Smooth muscle cell (in vitro differentiated cells): ENCODE results near the gene SELENOI. TPM values are rescaled to one million over a fixed set of nuclear protein-coding genes. Genes with fewer than 3 reads are reported as not detected.

Experiments used
- DNase-seq: peaks from one replicate; lab custom pipeline; 2025; ENCODE audit not compliant: unreplicated experiment; lab: John Stamatoyannopoulos, UW
- H2AFZ ChIP-seq: fragments of 200-600 bp; sonication (generic); 2 replicates; pipeline ENCODE4 v1.6.0; 2016; ENCODE audit warnings: antibody characterized with exemption, low read depth, mild to moderate bottlenecking
- H3F3A ChIP-seq: fragments of 200-600 bp; sonication (generic); 2 replicates; pipeline ENCODE4 v1.6.0; 2017; ENCODE audit warnings: antibody characterized with exemption, low read depth
- H3K27ac ChIP-seq: fragments of 200-600 bp; sonication (generic); 2 replicates; pipeline ENCODE4 v1.5.1; 2016; ENCODE audit warnings: low read depth, mild to moderate bottlenecking
- H3K27me3 ChIP-seq: fragments of 200-600 bp; sonication (generic); 2 replicates; pipeline ENCODE4 v1.6.1; 2016; ENCODE audit warnings: low read depth, mild to moderate bottlenecking
- H3K36me3 ChIP-seq: fragments of 200-600 bp; sonication (generic); 2 replicates; pipeline ENCODE4 v1.5.1; 2016; ENCODE audit warnings: low read depth
- H3K4me1 ChIP-seq: fragments of 200-600 bp; sonication (generic); 2 replicates; pipeline ENCODE4 v1.5.1; 2016; ENCODE audit warnings: low read depth
- H3K4me2 ChIP-seq: fragments of 200-600 bp; sonication (generic); 2 replicates; pipeline ENCODE4 v1.6.0; 2016; ENCODE audit warnings: mild to moderate bottlenecking
- H3K4me3 ChIP-seq: fragments of 200-600 bp; sonication (generic); 2 replicates; pipeline ENCODE4 v1.5.1; 2016; ENCODE audit warnings: mild to moderate bottlenecking
- H3K79me2 ChIP-seq: fragments of 200-600 bp; sonication (generic); 2 replicates; pipeline ENCODE4 v1.6.0; 2016; ENCODE audit warnings: low read depth, mild to moderate bottlenecking
- H3K9ac ChIP-seq: fragments of 200-600 bp; sonication (generic); 2 replicates; pipeline ENCODE4 v1.6.0; 2016; ENCODE audit warnings: low read depth
- H3K9me3 ChIP-seq: fragments of 200-600 bp; sonication (generic); replicated peaks from 2 replicates; pipeline ENCODE4 v1.5.1; 2016; ENCODE audit warnings: low read depth
- H4K20me1 ChIP-seq: fragments of 200-600 bp; sonication (generic); 2 replicates; pipeline ENCODE4 v1.6.0; 2016; ENCODE audit warnings: low read depth
- WGBS: methylation state at CpG from one replicate; pipeline ENCODE4 v1.1.7; 2016; ENCODE audit warnings: low lambda C conversion rate; 5-methylcytosine and 5-hydroxymethylcytosine counted together
- polyA plus RNA-seq: library from polyadenylated mRNA; unstranded; fragments of >200 nt; fragmentation: Nextera tagmentation; extraction: Ambion mirVana; gene quantifications from 2 replicates; pipeline ENCODE4 v1.2.1, GENCODE V29; 2016
- total RNA-seq: library from RNA; depleted of rRNA; stranded (reverse); fragments of >200 nt; gene quantifications from 2 replicates; pipeline ENCODE4 v1.2.3, GENCODE V29; 2014
- TF ChIP-seq, protein P1 (sequence below): fragments of 200-600 bp; sonication (generic); IDR thresholded peaks from 2 replicates; pipeline ENCODE4 v1.5.1; 2017; ENCODE audit warnings: borderline replicate concordance, mild to moderate bottlenecking, antibody characterized with exemption; ENCODE audit not compliant: insufficient read depth, poor library complexity, severe bottlenecking

The SELENOI gene
- total and polyA plus RNA-seq, 2 experiments from 2014 or later, result 3.3 to 26.3 TPM

DNA sequence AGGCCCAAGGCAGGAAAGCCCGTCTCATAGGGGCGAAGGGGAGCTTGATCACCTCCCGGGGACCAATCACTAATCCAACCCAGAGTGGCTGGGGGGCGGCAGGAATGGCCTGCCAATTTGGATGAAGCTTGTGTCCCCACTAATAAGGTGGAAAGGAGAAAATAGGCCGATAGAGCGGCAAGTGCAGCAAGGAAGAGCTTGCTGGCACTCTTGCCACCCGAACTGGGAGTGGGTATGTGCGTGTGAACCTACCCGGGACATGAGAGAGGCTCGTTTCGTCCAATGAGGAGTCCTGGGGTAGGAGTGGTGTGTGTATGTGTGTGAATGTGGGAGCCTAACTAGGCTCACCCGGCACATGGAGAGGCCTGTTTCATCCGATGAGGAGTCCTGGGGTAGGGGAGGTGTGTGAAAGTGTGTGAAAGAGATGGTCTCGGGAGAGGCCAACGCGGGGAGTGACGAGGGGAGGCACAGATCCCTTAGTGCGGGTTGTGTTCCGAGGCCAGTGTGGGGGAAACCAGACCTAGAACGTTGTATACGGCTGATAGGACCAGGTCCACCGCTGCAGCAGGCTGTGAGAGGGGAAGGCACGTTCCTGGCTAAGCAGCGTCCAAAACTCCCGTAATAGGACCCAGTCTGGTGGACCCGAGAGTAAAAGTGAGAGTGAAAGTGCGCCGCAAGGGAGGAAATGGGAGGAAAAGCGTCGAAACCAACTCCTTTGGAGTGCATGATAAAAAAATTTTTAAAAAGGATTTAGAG is 47.1 kb upstream of the SELENOI start:
- WGBS, result 7% methylated on average over 30 of the region's 30 CpGs
- Histone ChIP-seq H3K79me2 (no peaks in the 10 kb centered on the region), H3K27ac (peak overlapping the region; percentile 30), H4K20me1 (no peaks in the 10 kb centered on the region), H3K4me1 (peaks cover 33% of the 10 kb centered on the region), H3K4me3 (peak overlapping the region; percentile 67), H3K9me3 (no peaks in the 10 kb centered on the region), H3F3A (peaks cover 3% of the 10 kb centered on the region), H3K27me3 (no peaks in the 10 kb centered on the region), H3K36me3 (no peaks in the 10 kb centered on the region), H3K4me2 (peak overlapping the region; percentile 98), H3K9ac (peak overlapping the region; percentile 74), H2AFZ (peak overlapping the region; percentile 57)
- DNase-seq, result no peak
- TF ChIP-seq, protein P1, sequence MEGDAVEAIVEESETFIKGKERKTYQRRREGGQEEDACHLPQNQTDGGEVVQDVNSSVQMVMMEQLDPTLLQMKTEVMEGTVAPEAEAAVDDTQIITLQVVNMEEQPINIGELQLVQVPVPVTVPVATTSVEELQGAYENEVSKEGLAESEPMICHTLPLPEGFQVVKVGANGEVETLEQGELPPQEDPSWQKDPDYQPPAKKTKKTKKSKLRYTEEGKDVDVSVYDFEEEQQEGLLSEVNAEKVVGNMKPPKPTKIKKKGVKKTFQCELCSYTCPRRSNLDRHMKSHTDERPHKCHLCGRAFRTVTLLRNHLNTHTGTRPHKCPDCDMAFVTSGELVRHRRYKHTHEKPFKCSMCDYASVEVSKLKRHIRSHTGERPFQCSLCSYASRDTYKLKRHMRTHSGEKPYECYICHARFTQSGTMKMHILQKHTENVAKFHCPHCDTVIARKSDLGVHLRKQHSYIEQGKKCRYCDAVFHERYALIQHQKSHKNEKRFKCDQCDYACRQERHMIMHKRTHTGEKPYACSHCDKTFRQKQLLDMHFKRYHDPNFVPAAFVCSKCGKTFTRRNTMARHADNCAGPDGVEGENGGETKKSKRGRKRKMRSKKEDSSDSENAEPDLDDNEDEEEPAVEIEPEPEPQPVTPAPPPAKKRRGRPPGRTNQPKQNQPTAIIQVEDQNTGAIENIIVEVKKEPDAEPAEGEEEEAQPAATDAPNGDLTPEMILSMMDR, result no peak

DNA sequence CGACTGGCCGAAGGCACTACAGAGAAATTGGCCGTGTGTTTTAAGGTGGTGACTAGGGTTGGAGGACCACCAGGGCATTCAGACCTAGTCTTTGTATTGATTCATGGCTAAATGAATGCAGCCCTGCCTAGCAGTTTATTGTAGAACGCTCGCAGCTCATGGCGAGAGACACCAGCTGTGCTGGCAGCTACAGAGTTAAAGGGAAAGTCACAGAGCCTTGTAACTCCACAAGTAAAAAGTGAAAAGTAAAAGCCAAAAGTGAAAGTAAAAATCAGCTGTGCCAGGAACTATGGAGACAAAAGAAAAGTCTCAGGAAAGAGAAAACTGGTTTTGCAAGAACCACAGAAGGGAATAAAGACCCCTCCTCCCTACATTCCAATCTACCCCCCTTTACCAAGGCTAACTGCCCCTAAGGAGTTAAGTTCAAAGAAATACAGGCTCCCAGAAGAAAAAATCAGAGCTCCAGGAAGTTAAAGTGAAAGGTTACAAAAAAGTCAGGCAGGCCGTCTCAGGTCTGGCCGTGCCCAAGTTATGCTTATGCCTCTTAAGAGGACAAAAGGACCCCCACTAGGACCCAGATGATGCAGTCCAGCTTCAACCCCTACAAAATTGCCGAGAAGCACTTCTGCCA is 46.4 kb upstream of the SELENOI start:
- H3K9me3 ChIP-seq, result no peaks in the 10 kb centered on the region
- no peaks in the 10 kb centered on the region for H3K79me2 ChIP-seq
- no peaks in the 10 kb centered on the region for H3K27me3 ChIP-seq
- H2AFZ ChIP-seq, result peak overlapping the region; percentile 57
- peak overlapping the region; percentile 67 for H3K4me3 ChIP-seq
- H3K4me2 ChIP-seq, result peak overlapping the region; percentile 98
- TF ChIP-seq, protein P1, result no peak
- peaks cover 3% of the 10 kb centered on the region for H3F3A ChIP-seq
- H3K4me1 ChIP-seq, result peaks cover 33% of the 10 kb centered on the region
- peak overlapping the region; percentile 30 for H3K27ac ChIP-seq
- 4% methylated on average over 9 of the region's 9 CpGs for WGBS
- H3K9ac ChIP-seq, result peak overlapping the region; percentile 74
- no peak for DNase-seq
- no peaks in the 10 kb centered on the region for H3K36me3 ChIP-seq
- H4K20me1 ChIP-seq, result no peaks in the 10 kb centered on the region

DNA sequence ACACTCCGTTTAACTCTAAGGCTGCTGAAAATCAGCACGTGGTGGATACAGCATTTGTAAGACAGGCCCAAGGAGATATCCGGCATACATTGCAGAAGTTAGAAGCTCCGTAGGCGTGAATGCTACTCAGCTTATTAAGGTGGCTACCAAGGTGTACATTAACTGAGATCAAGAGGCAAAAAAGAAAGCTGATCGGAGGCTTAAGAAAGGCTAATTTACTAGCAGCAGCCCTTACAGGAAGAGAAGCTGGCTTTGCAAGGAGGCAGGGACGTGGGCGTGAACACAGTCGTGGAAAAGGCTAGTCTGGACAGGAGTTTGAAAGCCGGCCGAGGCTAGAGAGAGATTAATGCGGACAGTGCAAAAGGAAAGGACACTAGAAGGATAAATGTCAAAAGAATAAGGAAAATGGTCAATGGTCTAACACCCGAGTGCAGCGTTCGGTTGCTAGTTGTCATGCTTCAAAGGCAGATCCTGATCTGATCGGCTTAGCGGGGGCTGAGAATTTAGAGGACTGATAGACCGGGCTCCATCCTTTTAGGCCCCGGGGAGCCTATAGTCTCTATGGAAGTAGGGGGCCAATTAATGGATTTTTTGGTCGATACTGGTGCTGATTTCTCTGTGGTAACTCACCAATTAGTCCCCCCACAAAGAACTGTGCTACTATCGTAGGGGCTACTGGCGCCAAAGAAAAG is 45.6 kb upstream of the SELENOI start:
- DNase-seq, result no peak
- H3K4me3 ChIP-seq, result peak overlapping the region; percentile 67
- no peaks in the 10 kb centered on the region for H3K9me3 ChIP-seq
- H3F3A ChIP-seq, result peaks cover 3% of the 10 kb centered on the region
- 44% methylated on average over 22 of the region's 22 CpGs for WGBS
- TF ChIP-seq, protein P1, result no peak
- H3K27me3 ChIP-seq, result no peaks in the 10 kb centered on the region
- H3K36me3 ChIP-seq, result no peaks in the 10 kb centered on the region
- peaks cover 33% of the 10 kb centered on the region for H3K4me1 ChIP-seq
- H3K4me2 ChIP-seq, result peak overlapping the region; percentile 98
- H3K9ac ChIP-seq, result no peak overlapping the region
- no peaks in the 10 kb centered on the region for H4K20me1 ChIP-seq
- H3K79me2 ChIP-seq, result no peaks in the 10 kb centered on the region
- peak overlapping the region; percentile 67 for H2AFZ ChIP-seq
- peak overlapping the region; percentile 30 for H3K27ac ChIP-seq
